DMS 273 treated with DMSO at 0.1 percent for 48 hours (cell line): ENCODE results near the gene AGO3.
"Not testable (repeated sequence)": the region's sequence is repeated elsewhere in the genome, so short reads cannot be mapped to it uniquely, and the experiment has no call there.

Experiments
- DNase-seq: peaks from one replicate; lab custom pipeline; 2025; lab: John Stamatoyannopoulos, UW

AGO3 gene

DNA sequence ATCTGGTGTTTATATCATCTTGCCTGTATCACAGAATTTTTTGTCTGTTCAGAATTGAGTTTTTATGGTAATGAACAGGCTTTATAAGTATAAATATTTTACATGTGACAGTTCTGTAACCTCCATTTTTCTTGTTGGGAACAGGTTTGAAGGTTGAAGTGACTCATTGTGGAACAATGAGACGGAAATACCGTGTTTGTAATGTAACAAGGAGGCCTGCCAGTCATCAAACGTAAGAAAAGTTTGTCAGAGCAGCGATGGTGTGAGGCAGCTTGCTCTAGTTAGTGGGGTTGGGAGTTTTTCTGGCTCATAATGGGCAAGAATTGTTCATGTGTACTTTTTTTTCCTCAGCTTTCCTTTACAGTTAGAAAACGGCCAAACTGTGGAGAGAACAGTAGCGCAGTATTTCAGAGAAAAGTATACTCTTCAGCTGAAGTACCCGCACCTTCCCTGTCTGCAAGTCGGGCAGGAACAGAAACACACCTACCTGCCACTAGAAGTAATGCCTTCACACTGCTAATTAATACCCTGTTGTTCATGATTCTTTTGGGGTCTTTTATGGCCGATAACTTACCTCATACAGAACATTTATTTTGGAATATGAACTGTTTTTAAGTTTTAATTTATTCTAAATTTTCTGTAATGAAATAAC lies 77.8 kb downstream of the AGO3 start:
- no peak for DNase-seq

DNA sequence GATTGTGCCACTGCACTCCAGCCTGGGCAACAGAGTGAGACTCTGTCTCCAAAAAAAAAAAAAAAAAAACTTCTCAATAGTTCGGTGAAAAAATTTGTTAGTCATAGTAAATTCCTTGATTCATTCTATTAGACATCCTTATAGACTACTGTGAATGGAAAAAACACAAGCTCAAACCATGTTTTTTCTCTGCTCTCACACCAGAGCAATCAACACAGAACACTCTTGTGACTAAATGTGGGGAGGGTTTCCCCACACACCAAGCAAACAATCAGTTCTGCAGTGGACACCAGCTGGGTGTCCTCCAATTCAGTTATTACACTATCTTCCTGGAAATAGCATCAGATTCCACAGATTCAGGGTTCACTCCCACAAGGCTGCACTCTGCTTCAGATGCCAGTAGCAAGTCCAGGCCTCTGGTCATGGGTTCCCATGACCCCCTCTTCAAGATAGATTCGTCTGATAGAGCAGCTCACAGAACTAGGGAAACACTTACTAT lies 83.9 kb downstream of the AGO3 start:
- no peak for DNase-seq

DNA sequence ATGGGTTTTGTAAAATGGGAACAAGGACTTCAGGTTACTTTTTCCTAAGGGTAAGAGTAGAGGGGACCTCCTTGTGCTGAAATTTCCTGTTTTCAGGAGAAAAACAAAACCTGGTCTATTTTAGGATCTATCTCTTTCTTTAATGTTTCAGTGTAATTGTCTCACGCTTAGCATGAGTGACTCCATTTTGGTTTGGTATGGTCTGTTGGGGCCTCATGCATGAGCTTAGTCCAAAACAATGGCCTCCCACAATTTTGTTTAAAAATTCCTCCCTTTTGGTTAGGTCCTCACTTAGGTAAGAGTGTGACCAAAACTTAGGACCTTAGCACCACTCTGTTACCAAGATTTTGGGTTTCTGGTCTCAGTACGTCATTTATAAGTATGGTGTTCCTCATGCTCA lies 85.8 kb downstream of the AGO3 start:
- DNase-seq: no peak

DNA sequence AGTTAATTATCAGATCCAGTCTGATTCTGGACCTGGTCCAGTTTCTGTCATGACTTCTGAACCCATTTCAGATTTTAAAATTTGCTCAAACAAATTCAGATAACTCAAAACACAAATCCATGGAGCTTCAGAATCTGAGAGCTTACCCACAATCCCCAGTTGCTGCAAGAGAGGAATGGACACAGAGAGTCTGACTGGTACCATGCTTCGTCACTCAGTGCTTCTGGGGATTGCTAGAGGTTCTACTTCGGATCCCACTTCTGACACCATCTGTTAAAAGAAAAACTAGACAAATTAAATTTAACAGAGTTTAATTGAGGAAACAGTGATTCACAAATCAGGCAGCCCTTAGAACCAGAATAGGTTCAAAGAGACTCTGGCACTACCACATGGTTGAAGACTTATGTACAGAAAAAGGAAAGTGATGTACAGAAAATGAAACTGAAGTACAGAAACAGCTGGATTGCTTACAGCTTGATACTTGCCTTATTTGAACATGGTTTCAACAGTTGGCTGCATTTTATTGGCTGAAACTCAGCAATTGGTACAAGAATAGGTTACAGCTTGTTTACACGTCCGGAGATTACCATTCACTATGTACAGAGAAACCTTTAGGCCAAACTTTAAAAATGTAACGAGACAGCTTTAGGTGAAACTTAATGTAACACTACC lies 92.3 kb downstream of the AGO3 start:
- no peak for DNase-seq

DNA sequence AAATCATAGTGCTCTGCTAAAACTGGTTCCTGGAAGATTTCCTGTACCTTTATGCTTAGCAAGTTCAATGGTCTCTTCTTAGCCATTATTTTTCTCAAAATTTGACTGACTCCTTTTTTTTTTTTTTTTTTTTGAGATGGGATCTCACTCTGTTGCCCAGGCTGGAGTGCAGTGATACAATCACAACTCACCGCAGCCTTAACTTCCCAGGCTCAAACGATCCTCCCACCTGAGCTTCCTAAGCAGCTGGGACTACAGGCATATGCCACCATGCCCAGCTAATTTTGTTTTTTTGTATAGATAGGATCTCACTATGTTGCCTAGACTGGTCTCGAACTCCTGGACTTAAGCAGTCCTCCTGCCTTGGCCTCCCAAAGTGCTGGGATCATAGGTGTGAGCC lies 93.1 kb downstream of the AGO3 start:
- DNase-seq: not testable (repeated sequence)

DNA sequence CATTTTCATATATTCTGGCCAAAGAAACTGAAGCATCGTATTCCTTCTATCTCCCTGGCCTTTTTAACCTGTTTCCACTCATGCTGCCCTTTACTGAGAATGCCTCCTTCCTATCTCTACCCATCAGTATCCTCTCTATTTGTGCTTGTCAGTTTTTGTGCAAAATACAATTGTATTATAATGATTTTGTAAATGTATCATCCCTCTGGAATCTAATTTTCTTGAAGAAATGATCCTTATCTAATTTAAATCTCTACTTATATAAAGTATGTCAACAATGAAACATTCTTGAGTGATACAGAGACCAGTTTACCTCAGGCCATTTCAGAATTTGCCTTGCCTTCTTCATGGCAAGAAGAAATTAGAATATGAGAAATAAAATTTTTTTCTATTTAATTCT lies 93.9 kb downstream of the AGO3 start:
- no peak for DNase-seq

DNA sequence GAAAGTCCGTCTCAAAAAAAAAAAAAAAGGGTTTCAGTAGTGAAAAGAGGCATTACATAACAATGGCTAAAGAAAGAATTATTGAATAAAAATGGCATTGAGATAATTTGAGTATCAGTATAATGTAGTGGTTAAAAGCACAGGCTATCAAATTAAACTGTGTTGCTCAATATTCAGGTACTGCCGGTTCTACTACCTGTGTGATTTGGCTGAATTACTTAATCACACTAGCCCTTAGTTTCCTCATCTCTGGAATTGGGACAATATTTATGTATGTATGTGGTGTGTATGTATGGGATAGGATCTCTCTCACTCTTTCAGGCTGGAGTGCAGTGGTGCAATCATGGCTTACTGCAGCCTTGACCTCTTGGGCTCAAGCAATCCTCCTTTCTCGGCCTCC lies 96.9 kb downstream of the AGO3 start:
- no peak for DNase-seq

DNA sequence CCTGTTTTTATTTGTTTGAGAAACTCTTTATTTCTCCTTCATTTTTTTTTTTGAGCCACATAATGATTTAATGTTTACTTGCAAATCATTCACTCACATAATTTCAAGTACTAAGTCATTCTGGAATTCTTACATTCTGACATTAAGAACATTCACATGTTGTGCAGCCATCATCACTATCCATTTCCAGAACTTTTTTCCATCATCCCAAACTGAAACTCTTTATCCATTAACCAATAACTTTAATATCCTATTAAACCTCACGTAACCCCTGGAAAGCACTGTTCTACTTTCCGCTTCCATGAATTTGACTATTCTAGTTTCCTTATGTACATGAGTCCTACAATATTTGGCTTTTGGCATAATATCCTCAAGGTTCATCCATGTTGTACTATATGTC lies 100.5 kb downstream of the AGO3 start:
- DNase-seq: no peak

DNA sequence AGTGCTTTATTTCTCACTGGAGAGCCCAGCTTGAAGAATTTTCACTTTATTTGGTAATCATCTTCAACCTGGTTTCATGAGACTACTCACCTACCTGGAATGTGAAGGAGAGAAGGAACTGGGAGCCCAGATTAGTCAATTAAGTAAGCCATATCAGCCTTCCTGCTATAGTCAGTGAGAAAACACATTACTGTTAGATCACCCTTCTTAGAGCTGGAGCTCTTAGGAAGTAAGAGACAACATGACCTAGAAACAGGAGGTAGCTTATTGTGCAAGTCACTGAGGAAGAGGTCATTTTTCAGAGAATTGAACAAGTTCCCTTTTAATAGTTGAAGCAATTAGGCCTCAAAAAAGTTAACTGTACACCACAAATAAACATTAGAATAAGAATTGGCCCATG lies 103.8 kb downstream of the AGO3 start:
- no peak for DNase-seq

DNA sequence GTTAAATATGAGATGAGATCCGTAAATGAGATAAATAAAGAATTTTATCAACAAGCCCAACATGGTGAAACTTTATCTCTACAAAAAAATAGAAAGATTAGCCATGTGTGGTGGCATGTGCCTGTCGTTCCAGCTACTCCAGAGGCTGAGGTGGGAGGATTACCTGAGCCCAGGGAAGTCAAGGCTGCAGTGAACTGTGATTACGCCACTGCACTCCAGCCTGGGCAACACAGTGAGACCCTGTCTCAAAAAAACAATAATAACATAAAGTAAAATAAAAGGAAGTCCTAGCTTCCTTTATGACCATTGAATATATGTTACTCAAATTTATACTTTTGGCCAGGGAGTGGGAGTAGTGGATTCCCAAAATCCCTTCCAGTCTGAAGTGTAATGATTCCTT lies 104.2 kb downstream of the AGO3 start:
- no peak for DNase-seq

DNA sequence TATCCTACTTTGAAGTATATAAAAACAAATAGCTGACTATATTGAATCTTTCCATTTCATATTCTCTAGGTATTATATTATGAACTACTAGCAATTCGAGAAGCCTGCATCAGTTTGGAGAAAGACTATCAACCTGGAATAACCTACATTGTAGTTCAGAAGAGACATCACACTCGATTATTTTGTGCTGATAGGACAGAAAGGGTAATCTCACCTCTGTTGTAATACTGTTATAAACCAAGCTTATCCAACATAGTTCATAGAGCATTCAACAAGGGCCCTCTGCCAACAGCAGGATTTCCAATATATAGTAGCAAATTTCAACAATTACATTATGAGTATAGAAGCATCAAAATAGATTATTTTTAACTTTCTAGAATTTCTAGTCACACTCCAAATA lies 109.3 kb downstream of the AGO3 start:
- DNase-seq: no peak

DNA sequence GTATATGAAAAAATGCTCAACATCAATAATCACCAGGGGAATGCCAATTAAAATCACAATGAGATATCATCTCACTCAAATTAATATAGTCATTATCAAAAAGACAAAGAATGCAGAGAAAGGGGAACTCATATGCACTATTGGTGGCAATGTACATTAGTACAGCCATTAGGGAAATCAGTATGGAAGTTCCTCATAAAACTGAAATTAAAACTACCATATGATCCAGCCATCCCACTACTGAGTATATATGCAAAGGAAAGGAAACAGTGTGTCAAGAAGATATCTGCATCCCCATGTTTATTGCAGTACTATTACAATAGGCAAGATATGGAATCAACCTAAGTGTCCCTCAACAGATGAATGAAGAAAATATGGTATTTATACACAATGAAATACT lies 120.9 kb downstream of the AGO3 start:
- no peak for DNase-seq

DNA sequence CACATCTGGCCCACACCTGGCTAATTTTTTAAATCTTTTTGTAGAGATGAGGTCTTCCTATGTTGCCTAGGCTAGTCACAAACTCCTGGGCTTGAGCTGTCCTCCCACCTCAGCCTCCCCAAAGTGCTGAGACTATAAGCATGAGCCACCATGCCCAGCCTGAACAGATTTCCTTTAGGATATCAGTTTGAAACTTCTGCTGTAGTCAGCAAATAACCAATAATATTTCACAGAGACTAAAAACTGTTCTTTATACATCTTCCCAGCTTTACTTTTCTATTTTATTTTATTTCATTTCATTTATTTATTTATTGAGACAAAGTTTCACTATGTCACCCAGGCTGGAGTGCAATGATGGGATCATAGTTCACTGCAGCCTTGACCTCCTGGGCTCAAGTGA lies 123.1 kb downstream of the AGO3 start:
- DNase-seq: no peak

DNA sequence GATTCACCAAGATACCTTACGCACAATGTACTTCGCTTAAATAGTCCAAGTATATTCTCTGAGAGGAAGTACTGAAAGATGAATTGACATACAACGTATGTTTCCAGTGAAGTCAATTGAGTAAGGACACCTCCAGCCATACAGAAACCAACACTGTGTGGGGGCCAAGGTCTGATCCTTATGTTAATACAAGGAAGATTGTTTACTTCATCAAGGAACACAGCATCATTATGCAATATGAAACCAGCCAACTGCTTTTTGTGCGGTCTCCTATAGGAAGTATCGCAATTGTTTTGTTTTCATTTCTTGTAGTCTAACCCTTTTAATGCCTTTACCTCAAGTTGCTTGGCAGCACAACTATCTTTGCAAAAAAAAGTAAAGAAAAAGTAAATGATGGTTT lies 124.8 kb downstream of the AGO3 start:
- no peak for DNase-seq

DNA sequence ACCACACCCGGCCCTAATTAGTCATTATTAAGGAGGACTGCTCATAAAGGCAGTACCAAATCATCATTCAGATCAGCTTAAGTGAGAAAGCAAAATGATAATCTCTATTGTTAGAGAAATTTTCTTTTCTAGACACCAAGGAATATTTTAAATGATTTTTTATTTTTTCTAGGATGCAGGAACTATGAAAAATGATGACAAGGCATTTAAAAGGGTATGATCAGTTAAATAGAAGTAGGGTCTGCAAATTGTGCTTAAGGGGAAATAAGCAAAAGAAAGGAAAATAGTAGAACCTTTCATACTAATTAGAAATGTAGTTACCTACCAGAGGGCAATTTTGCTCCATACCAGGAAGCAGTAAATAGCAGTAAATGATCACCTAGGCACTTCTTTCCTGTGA lies 131.4 kb downstream of the AGO3 start:
- no peak for DNase-seq

DNA sequence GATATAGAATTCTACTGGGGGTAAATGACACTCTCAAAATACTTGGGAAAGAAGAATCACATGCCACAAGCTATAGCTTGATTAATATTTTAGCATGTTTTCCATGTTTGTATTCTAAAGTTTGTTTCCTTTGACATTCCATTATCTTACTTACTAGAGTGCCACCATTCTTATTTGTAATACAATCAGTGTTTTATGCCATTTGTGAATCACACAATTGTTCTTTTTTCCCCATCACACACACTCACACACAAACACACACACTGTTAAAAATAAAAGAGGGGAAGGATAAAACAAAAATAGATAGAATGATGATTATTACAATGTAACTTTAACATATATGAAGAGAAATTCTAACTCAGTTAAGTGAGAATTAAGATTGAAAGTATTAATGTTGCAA lies 137.0 kb downstream of the AGO3 start:
- no peak for DNase-seq

DNA sequence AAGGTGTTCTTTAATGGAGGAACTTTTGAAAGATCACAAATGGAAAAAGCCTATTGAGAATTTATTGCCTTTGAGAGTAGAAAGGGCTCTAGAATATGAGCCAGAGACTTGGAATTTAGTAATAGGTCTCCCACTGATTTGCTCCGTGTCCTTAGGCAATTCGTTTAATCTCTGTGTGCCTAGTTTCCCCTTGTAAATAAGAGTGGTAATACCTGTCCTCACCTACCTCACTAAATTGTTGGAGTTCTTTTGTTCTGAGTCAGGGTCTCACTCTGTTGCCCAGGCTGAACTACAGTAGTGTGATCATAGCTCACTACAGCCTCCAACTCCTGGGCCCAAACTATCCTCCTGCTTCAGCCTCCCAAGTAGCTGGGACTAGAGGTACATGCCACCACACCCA lies 138.0 kb downstream of the AGO3 start:
- no peak for DNase-seq

DNA sequence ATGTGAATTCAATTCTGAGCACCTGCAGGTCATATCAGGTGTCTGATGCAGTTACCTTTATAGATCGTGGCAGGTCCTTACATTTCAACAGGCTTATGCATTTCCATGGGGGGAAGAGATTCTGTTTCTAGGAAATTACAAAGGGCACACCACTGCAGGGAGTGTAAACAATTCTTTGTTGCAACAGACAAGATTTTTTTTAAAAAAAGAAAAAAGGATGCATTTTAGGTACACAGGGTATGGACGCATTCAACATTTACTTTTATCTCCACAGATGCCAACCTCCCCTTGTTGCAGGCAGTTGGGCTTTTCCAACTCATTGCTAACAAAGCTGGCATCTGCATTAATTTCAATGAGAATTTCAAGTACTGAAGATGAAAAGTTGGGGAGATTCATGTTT lies 139.4 kb downstream of the AGO3 start:
- no peak for DNase-seq

DNA sequence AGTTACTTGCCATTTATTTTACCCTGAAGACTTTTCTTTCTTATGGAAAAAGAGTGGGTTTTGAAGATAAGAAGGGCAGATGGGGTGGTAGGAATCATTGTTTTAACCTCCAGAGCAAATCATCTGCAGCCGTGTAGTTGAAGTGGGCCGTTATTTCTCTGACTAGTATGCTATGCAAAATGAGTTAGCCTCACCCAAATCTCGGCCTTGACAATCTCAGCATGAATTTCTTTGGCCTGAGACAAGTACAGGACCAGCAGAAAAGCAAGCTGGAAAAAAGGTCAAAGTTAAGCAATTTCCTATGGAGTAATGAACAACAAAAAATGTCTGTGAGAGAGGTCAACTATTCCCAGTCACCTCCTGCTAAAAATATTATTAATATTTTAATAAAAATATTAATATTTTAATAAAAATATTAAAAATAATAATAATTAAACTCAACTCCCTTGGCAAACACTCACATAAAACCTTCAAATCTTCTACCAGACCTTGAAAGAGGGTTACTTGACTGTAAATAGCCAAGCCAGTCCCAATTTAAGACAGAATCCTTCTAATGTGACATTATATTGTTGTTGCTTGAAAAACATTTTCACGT lies 146.2 kb downstream of the AGO3 start:
- no peak for DNase-seq

DNA sequence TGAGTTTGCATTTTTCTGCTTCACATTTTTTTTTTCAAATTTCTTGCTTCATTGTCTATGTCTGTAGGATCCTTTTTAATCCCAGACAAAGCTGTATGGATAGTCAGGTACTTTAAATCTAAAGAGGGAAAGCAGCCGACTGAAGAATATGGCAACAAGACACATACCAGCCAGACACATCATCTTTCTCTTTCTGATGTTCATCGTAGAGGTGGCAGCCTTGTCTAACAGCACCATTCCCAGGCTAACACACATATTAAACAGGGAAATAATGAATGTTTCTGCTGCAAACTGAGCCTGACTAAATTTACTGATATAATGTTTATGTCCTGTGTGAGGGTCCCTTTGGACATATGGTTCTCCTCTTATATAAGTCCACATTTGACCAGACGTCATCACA lies 149.3 kb downstream of the AGO3 start:
- no peak for DNase-seq

DNA sequence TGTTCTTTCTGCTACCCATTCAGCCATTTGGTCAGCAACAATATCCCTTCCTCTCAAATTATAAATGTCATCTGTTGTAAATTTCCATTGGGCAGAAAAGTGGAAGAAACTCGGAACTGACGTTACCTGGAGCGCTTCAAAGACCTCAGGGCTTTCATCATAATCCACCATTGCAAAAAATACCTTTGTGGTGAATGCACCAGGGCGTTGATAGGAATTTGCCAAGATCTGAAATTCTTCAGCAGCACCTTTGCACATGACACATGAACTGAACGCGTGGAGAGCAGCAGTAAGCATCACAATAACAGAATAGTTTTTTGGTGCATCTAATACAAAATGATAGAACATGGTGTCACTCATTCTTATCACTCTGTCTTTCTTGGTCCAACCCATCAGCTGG lies 149.9 kb downstream of the AGO3 start:
- DNase-seq: no peak

DNA sequence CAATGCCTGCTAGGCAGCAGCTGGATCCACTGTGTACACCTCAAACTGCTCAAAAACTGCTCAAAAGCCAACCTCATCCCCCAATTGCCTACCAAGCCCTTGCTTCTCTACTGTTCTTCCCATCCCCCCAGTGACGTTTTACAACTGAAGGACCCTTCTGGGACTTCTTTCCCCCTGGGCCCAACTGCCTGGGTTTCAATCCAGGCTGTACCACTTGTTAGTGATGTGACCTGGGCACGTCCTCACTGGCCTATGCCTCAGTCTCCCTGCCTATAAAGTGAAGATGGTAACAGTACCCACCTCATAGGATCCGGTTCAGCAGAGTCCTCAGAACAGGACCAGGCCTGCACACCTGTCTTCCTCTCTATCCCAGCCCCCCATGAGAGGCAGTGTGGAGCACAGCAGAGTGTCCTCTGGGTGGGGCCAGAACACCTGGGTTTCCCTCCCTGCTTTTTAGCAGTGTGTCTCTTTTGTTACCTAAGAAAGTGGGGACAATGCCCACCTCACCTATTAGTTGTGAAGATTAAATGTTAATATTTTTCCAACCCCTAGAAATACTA lies 151.1 kb downstream of the AGO3 start:
- no peak for DNase-seq

DNA sequence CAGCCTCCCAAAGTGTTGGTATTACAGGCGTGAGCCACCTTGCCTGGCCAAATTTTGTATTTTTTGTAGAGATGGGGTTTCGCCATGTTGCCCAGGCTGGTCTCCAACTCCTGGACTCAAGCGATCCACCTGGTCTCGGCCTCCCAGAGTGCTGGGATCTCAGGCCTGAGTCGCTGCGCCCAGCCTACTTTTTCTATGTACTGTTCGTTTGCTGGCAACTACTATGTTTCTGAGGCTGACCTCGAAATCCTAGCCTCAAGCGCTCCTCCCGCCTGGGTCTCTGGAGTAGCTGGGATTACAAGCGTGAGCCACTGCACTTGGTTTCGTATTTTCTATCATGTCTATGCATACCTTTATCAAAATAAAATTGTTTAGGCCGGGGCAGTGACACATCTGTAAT lies 152.3 kb downstream of the AGO3 start:
- no peak for DNase-seq
